Measurements from ENCODE around the gene SKIDA1. TPM values are rescaled to one million over a fixed set of nuclear protein-coding genes. Genes with fewer than 3 reads are reported as not detected.

Gene SKIDA1
- polyA plus RNA-seq, 6 donors from 2014 or later: not detected

- peaks cover 4 to 8% (median 4%) of the 10 kb centered on the region in 3 donors for H3K4me1 Mint-ChIP-seq
Measured at GRCh38 chr10:21511946-21512572, 13.4 kb downstream of the SKIDA1 start.

GRCh38 chr10:21511095-21511570 is 14.3 kb downstream of the SKIDA1 start:
- H3K4me1 Mint-ChIP-seq: peaks cover 2 to 4% (median 4%) of the 10 kb centered on the region in 3 donors
- peaks cover 67 to 87% (median 69%) of the 10 kb centered on the region in 3 donors for H3K27me3 Mint-ChIP-seq
- no peak overlapping the region for H3K4me3 Mint-ChIP-seq
- no peak for ATAC-seq (ENCODE audit: low read depth in 2 of 2)
- no peaks in the 10 kb centered on the region for H3K36me3 Mint-ChIP-seq
- H3K27ac Mint-ChIP-seq: no peak overlapping the region
- no peaks in the 10 kb centered on the region for H3K9me3 Mint-ChIP-seq
- no peak for DNase-seq

More at GRCh38 chr10:21511946-21512572, 13.4 kb downstream of the SKIDA1 start:
- Mint-ChIP-seq H3K36me3 (no peaks in the 10 kb centered on the region), H3K27ac (no peak overlapping the region), H3K4me3 (no peak overlapping the region), H3K27me3 (peaks cover 59 to 81% (median 60%) of the 10 kb centered on the region in 3 donors), H3K9me3 (no peaks in the 10 kb centered on the region)
- DNase-seq (no peak), ATAC-seq (ENCODE audit: low read depth in 2 of 2) (no peak)

GRCh38 chr10:21510241-21511094 is 15.0 kb downstream of the SKIDA1 start:
- no peaks in the 10 kb centered on the region for H3K9me3 Mint-ChIP-seq
- no peak for DNase-seq
- peaks cover 62 to 86% (median 68%) of the 10 kb centered on the region in 3 donors for H3K27me3 Mint-ChIP-seq
- no peaks in the 10 kb centered on the region for H3K4me1 Mint-ChIP-seq
- peak overlapping the region in 2 of 8 donors; percentile 20 to 64 for H3K4me3 Mint-ChIP-seq
- no peak overlapping the region for H3K27ac Mint-ChIP-seq
- H3K36me3 Mint-ChIP-seq: no peaks in the 10 kb centered on the region
- ATAC-seq (ENCODE audit: low read depth in 2 of 2): no peak

GRCh38 chr10:21509341-21510240 is 15.9 kb downstream of the SKIDA1 start:
- Mint-ChIP-seq H3K4me3 (peak overlapping the region in 1 of 8 donors; percentile 35), H3K9me3 (no peaks in the 10 kb centered on the region), H3K27ac (no peak overlapping the region), H3K36me3 (no peaks in the 10 kb centered on the region), H3K27me3 (peaks cover 54 to 77% (median 59%) of the 10 kb centered on the region in 3 donors), H3K4me1 (no peaks in the 10 kb centered on the region)
- ATAC-seq (ENCODE audit: low read depth in 2 of 2) (no peak), DNase-seq (no peak)

- no peaks in the 10 kb centered on the region for H3K4me1 Mint-ChIP-seq
- H3K27ac Mint-ChIP-seq: no peak overlapping the region
- peaks cover 55 to 76% (median 57%) of the 10 kb centered on the region in 3 donors for H3K27me3 Mint-ChIP-seq
- peak overlapping the region in 2 of 8 donors; percentile 16 to 35 for H3K4me3 Mint-ChIP-seq
- no peaks in the 10 kb centered on the region for H3K9me3 Mint-ChIP-seq
- H3K36me3 Mint-ChIP-seq: no peaks in the 10 kb centered on the region
- DNase-seq (no peak), ATAC-seq (ENCODE audit: low read depth in 2 of 2) (no peak)
Measured at GRCh38 chr10:21508706-21509331, 16.7 kb downstream of the SKIDA1 start.

- Mint-ChIP-seq H3K4me1 (no peaks in the 10 kb centered on the region), H3K27me3 (peaks cover 52 to 75% (median 61%) of the 10 kb centered on the region in 3 donors), H3K36me3 (no peaks in the 10 kb centered on the region), H3K4me3 (no peak overlapping the region), H3K9me3 (no peaks in the 10 kb centered on the region), H3K27ac (no peak overlapping the region)
- no peak for ATAC-seq (ENCODE audit: low read depth in 2 of 2)
- DNase-seq: no peak
Measured at GRCh38 chr10:21507150-21507549, 18.3 kb downstream of the SKIDA1 start.

- Mint-ChIP-seq H3K27ac (no peak overlapping the region), H3K27me3 (peaks cover 50 to 75% (median 66%) of the 10 kb centered on the region in 3 donors), H3K4me1 (no peaks in the 10 kb centered on the region), H3K9me3 (no peaks in the 10 kb centered on the region), H3K36me3 (no peaks in the 10 kb centered on the region), H3K4me3 (no peak overlapping the region)
- ATAC-seq (ENCODE audit: low read depth in 2 of 2) (no peak), DNase-seq (no peak)
Measured at GRCh38 chr10:21506351-21506750, 19.1 kb downstream of the SKIDA1 start.

- Mint-ChIP-seq H3K27ac (no peak overlapping the region), H3K27me3 (peaks cover 52 to 75% (median 70%) of the 10 kb centered on the region in 3 donors), H3K4me3 (no peak overlapping the region), H3K9me3 (no peaks in the 10 kb centered on the region), H3K4me1 (peaks cover 0 to 1% (median 0%) of the 10 kb centered on the region in 3 donors), H3K36me3 (no peaks in the 10 kb centered on the region)
- DNase-seq (no peak), ATAC-seq (ENCODE audit: low read depth in 2 of 2) (no peak)
Measured at GRCh38 chr10:21505711-21506278, 19.7 kb downstream of the SKIDA1 start.

GRCh38 chr10:21503542-21503941 is 21.9 kb downstream of the SKIDA1 start:
- H3K27ac Mint-ChIP-seq: peak overlapping the region in 1 of 6 donors; percentile 0
- DNase-seq: no peak
- peaks cover 0 to 12% (median 9%) of the 10 kb centered on the region in 3 donors for H3K4me1 Mint-ChIP-seq
- ATAC-seq (ENCODE audit: low read depth in 2 of 2): no peak
- no peak overlapping the region for H3K4me3 Mint-ChIP-seq
- no peaks in the 10 kb centered on the region for H3K9me3 Mint-ChIP-seq
- peaks cover 63 to 79% (median 75%) of the 10 kb centered on the region in 3 donors for H3K27me3 Mint-ChIP-seq
- H3K36me3 Mint-ChIP-seq: no peaks in the 10 kb centered on the region

GRCh38 chr10:21502348-21502740 is 23.1 kb downstream of the SKIDA1 start:
- H3K27me3 Mint-ChIP-seq: peaks cover 69 to 79% (median 73%) of the 10 kb centered on the region in 3 donors
- no peak for DNase-seq
- no peaks in the 10 kb centered on the region for H3K36me3 Mint-ChIP-seq
- H3K27ac Mint-ChIP-seq: no peak overlapping the region
- H3K4me1 Mint-ChIP-seq: peaks cover 0 to 12% (median 9%) of the 10 kb centered on the region in 3 donors
- no peak overlapping the region for H3K4me3 Mint-ChIP-seq
- ATAC-seq (ENCODE audit: low read depth in 2 of 2): no peak
- H3K9me3 Mint-ChIP-seq: no peaks in the 10 kb centered on the region

- Mint-ChIP-seq H3K4me1 (peaks cover under 1 to 12% (median 9%) of the 10 kb centered on the region in 3 donors), H3K36me3 (no peaks in the 10 kb centered on the region), H3K27me3 (peaks cover 65 to 74% (median 70%) of the 10 kb centered on the region in 3 donors), H3K4me3 (no peak overlapping the region), H3K9me3 (no peaks in the 10 kb centered on the region), H3K27ac (no peak overlapping the region)
- DNase-seq: no peak
- no peak for ATAC-seq (ENCODE audit: low read depth in 2 of 2)
Measured at GRCh38 chr10:21501731-21502347, 23.6 kb downstream of the SKIDA1 start.

- ATAC-seq (ENCODE audit: low read depth in 2 of 2) (no peak), DNase-seq (no peak)
- peaks cover 4 to 12% (median 9%) of the 10 kb centered on the region in 3 donors for H3K4me1 Mint-ChIP-seq
- H3K9me3 Mint-ChIP-seq: no peaks in the 10 kb centered on the region
- no peaks in the 10 kb centered on the region for H3K36me3 Mint-ChIP-seq
- H3K4me3 Mint-ChIP-seq: peak overlapping the region in 4 of 8 donors; percentile 13 to 42 (median 41)
- H3K27me3 Mint-ChIP-seq: peaks cover 62 to 68% (median 66%) of the 10 kb centered on the region in 3 donors
- no peak overlapping the region for H3K27ac Mint-ChIP-seq
Measured at GRCh38 chr10:21501091-21501490, 24.4 kb downstream of the SKIDA1 start.

All from naive B cell (primary cell).